Measurements from ENCODE around the gene DAB2.
"Not testable (repeated sequence)": the region's sequence is repeated elsewhere in the genome, so short reads cannot be mapped to it uniquely, and the experiment has no call there.

The DAB2 gene

DNA sequence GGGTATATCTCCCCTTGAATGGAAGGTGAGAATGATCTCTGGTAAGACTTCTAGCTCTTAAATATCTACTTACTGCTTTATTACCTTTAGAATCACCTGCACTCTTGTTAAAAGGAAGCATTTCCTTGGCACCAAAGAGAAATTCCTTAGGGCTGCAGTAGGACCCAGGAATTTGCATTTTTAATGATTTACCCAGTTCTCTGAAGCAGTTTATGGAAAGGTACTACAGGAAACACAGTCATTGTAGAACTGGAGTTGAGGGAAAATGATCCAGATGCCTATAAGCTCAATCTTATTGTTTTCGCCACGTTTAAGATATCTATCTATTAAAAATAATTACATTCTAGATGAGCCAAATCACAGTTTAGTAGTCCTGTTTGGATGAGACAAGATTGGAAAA lies 51.0 kb downstream of the DAB2 start:
- DNase-seq = no peak

DNA sequence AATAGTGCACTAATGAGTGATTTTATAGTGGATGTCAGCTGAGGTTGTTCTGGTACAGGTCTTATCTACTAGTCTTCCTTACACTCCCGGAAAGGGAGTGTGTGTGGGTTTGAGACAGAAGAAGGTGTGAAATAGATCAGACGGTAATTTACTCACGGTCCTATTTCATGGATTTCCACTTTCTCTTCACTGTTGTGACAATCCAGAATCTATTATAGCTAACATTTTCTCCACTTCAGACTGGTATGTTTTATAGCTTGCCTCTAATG lies 53.5 kb downstream of the DAB2 start:
- DNase-seq = no peak

DNA sequence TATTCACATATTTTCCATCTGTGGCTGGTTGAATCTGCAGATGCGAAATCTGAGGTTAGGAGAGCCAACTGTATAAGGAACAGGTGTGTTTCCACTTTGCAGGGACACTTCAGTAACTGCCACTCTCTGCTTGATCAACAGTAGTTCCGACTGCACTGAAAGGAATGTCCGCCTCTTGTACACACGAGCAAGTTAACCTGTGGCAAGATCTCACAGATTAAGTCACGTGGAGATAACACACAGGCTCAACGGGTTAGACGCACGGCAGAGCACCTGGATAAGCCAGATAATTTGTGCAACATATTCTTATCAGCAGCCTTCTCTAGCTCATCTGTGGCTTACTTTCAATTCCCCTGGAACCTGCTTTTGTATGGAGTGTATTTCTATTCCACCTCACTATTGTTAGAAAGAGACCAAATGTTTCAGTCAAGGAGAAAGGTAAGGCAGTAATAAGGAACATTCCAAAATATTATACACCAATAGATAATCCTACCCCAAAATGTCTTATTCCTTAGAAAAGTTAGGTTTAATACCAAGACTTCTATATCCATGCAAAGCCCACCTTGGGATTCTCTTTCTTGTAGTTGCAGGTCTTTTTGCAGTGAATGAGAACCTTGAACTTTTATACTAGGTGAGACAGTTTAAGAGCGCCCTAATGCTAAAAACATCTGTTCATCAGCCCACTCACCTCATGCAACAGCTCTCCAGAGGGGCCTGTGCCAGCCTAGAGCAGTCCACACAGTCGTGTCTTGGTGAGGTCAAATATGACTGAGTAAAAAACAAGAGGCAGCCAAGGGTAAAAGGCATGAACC lies 54.0 kb downstream of the DAB2 start:
- no peak for DNase-seq

DNA sequence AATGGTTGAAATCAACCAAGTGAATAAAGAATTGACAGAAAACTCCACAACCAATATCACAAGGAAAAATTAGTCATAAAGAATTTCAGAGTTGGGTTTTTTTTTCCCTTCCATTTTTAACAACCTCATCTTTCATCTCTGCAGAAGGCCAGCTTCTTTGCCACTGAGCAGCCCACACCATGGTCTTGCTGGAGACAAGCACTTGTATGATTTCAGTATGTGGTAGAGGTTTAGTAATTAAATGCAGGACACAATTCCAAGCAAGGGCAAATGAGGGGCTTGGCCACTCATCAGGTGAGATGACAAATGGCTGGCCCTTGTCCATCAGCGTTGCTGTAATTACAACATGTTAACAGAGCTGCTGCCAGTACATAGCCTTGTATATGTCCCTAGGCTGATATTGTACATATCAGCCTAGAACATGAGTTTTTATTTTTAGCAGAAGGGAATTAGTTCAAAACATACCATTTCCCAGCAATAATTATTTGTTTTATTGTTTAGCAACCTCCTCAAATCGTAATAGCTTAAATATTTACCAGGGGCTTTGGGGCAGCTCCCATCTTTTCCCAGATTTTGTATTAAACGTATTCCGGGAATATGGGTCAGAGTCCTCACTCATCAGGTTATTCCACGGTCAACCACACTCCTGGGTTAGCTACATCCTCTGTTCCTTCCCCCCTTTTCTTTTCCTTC lies 55.5 kb downstream of the DAB2 start:
- no peak for DNase-seq

DNA sequence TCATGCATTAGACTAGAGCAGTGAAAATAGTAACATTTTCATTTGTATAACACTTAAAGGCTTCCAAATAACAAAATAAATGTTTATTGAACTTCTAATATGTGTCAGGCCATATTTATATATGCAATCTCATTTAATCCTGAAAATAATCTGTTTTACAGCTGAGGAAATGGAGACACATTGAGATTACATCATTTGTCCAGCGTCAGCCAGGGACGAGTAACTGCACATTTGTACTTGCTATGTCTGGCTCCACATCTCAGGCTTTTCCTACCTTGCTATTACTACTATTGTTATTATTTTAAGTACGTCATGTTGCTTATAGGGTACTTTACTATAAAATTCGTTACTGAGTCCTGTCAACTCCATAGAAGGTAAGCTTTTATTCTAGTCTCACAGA lies 56.7 kb downstream of the DAB2 start:
- no peak for DNase-seq

DNA sequence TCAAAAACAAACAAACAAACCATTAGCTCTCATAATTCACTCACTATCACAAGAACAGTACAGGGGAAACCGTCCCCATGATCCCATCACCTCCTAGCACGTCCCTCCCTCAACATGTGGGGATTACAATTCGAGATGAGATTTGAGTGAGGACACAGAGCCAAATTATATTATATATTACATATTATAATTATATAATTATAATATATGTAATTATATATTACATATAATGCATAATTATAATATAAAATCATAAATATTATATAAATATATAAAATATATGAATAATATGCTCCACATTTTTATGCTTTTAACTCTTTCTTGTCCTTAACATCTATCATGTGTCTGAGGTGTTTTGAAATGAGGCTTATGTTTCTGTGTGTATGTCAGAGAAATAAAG lies 57.1 kb downstream of the DAB2 start:
- no peak for DNase-seq

DNA sequence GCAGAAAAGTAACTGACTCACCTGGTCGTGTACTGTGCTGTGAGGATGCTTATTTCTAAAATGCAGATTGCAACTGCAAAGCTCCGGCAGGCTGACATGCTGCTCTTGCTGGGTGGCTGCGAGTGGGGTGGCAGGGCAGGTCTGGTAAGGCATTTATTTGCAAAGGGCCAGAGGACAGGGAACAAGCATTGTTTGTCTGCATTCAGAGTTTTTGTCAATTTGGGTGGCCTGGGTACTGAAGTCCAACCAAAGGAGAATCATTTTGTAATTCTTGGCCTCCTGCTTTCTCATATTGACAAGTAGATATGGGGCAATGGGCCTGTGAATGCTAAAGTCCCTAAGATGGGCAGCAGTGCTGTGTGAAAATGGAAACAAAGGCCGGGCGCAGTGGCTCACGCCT lies 60.4 kb downstream of the DAB2 start, which contains the start of gene C9:
TSS of gene C9 (minus strand) at position 129 of the 400 bp plus-strand sequence. CDS start at position 98, 31 bp downstream.
- no peak for DNase-seq

DNA sequence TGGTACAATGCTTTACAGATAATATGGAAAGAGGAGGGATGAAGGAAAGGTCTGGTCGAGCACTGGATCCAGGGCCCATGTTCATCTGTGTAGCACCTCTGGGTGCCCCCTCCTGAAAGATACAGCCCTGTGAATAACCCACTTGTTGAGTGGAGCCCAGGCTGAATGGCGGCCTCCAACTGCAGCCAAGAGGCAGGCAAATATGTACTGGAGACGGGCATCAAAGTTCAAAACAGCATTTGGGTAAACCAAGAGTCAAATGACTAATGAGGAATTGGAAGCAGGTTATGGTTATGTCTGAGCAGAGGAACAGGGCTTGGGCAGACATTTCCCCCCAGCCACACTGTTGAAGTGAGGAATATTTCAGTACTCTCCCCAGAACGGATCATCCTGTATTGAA lies 61.6 kb downstream of the DAB2 start:
- no peak for DNase-seq

DNA sequence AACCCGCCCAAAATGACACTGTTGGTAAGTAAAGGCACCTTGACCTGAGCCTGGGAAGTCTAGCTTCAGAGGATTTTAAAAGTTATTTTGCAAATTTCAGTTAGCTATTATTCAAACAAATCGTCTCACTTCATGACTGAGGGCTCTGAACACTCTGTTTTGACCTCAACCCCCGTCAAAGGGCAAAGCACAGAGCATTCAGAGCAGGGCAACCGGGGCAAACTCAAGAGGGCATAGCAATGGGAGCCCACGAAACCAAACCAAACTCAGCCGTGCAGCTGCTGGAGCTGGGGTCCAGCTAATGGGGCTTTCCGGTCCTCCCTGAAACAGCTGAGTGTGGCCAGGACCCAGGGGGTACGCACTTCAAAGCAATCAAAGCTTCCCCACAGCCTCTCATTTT lies 62.1 kb downstream of the DAB2 start:
- no peak for DNase-seq

DNA sequence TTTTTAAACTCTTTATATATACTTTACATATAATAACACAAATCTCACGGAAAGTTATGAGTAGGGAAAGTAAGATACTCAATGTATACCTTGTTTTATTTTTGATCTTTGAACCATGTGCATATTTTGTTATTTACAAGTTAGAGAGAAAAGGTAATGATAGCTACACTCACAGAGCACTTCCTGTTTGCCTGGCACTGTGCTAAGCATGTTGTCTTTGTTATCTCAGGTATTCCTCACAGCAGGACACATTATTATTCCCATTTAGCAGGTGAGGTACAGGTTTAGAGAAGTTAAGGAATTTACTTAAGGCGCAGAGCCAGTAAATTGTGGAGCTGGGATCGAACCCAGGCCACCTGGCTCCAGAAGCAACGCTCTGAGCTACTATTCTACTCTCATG lies 63.5 kb downstream of the DAB2 start:
- no peak for DNase-seq

DNA sequence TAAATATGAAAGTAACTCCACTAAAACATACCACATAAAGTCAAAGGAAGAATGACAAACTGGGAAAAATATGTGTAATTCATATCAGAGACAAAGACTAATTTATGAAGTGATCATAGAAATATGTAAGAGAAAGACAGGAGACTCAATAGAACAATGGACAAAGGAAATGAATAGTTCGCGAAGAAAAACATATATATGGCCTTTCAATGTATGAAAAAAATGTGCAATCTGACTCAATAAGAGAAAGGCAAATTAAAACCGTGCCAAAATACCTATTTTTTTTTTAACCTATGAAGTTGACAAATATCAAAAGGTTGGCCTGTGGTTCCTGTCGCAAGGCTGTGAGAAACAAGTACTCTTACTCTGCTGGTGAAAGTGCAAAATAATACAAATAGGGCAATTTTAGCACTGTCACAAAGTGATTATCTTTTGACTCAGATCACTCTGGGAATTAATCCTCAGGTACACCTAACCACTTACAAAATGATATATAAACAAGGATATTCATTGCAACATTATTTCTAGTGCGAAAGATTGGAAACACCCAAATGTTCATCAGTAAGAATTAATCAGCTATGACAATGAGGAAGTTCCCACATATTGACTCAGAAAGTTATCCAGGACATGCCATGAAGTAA lies 64.2 kb downstream of the DAB2 start:
- DNase-seq = no peak

DNA sequence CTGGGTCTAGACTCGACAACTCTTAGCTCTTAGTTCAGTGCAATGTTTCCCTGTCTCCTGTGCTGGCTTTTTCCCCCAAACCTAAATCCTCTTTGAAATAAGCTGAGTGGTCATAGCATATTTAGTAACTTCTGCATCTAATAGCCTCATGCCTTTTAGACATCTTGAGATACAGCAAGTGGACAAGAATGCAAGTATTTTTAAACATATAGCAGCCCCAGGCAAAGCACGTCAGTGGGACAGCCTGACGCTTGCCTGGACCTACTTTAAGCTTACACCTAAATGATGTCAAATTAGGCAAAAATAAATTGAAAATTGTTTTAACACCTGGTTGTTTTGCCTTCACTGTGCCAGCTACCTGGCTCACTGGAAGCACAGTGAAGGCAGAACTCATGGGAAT lies 68.5 kb downstream of the DAB2 start:
- DNase-seq = no peak

DNA sequence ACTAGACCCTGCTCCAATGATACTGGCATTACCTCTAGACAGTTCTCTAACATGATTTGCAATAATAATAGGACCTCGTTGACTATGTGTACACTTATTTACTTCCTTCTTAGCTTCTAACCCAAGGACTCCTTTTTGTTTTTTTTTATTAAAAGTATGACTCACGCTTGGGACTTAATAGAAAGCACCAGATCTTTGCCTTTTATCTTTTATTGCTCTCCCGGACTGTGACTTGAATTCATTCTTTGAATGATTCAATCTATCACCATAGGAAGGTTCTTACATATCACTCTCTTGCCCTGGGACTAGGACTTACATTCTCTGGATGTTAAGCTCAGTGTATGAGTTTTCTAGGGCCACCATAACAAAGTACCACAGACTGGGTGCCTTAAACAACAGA lies 69.5 kb downstream of the DAB2 start:
- no peak for DNase-seq

DNA sequence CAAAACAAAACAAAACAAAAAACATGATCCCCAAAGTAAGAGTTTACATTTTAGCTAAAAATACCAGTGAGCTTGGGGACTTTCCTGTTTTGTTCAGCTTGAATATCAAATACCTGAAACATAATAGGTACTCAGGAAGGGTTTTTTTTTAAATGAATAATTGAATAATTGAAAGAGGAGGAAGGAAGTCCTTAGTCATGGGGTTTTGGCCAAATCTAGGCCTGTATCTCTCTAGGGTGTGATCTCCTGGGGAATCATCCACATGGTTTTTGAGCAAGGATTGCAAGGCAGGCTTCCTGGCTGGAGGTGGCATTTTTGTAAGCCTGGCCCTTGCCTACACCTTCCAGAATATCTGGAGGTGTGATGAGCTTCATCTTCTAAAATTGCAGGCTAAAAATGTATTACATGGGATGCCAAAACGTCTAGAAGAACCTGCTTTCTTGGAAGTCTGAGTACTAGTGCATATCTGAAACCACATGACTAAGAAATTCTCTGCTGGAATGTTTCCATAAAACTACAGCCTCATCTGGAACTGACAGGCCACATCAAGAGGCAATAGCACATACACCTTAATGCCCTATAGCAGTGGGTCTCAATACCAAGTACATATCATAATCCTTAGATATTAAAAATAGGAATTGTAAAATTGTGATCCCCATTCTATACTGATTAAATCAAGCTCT lies 70.9 kb downstream of the DAB2 start:
- no peak for DNase-seq

DNA sequence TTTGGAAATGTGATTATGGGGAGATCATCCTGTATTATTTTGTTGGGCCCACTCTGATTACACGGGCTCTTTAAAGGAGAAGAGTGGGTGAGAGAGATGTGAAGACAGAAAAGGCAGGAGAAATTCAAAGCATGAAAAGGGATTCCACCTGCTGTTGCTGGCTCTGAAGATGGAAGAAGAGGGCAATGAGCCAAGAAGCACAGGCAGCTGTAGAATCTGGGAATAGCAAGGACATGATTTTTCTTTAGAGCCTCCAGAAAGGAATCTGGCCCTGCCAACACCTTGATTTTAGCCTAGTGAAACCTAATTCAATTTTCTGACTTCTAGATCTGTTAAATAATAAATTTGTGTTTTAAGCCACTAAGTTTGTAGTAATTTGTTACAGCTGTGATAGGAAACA lies 71.8 kb downstream of the DAB2 start:
- no peak for DNase-seq

DNA sequence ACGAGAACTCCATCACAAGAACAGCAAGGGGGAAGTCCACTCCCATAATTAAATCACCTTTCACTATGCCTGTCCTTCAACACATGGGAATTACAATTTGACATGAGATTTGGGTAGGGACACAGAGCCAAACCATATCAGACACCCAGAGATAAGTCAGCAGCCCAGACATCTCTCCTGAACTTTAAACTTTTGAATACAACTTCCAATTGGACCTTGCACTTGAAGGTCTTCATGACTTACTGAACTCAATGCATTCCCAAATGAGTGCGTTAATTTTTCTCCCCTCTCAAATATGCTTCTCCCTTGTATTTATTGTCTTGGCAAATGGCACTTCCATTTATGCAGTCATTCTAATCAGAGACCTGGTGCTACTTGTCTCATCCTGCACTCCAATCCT lies 72.6 kb downstream of the DAB2 start:
- no peak for DNase-seq

DNA sequence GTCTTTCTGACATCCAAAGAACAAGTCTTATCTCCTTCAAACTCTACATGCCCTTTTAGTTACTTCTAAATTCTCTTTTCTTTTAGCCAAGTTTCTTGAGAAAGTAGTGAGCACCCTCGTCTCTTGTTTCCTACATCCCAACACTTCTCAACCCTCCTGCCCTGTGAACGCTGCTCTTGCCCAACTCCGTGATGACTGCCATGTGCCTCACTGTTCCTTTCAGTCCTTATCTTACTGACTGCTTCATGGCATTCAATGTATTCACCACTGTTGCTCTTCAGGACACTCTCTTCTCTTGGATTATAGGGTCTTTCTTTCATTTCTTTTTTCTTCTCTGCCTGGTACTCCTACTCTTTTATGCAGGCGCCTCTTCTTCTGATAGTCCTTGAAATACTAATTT lies 75.3 kb downstream of the DAB2 start:
- DNase-seq = no peak

DNA sequence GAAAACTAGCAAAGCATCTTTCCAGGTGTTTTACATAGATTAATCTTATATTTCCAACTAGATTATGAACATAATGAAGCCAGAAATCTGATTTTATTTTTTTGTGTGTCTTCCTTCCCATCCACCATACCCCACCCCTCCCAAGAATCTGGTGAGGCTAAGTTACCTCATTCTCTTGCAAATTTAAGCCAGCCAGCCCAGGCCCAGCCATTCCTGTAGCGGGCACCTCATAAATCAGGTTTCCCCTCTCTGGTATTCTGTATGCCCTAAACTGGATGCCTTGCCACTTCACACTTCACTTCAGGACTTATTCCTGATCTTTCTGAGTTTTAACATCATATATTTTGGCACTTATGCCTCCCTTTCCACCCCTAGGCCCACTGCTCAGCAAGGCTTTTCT lies 82.3 kb downstream of the DAB2 start:
- DNase-seq = no peak

DNA sequence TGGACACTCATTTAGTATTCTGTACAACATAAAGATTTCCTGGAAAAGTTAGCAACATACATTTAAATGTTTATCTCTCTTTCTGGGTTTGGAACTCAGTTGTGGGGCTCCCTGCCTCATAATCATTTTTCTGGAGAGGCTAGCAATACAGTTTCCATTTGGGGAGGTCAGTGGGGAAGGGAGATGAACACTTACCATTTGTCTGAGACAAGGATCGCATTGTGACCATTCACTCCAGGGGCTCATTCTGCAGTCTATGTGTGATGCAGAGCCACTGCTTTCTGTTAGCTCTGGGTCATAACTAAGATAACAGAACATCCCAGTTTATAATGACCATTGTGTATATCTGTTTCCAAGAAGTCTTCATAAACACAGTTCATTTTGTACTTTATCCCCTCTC lies 82.9 kb downstream of the DAB2 start:
- no peak for DNase-seq

DNA sequence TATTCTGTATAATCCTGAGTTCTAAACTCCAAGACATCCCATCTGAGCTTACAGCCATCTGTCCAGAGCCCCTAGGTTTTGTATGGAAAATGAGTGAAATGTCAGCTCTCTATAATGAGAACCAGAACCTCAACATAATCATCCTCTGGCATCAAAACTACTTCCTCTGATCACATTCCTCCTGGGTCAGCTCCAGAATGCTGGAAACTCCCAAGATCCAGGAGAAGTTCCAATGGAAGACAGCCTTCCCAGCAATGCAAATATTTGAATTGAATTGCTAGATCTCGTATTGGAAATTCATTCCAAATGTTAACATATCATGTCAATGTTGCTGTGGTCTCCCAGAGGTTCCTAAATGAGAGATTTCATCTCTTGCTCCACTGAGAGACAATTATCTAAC lies 84.3 kb downstream of the DAB2 start:
- DNase-seq = no peak

DNA sequence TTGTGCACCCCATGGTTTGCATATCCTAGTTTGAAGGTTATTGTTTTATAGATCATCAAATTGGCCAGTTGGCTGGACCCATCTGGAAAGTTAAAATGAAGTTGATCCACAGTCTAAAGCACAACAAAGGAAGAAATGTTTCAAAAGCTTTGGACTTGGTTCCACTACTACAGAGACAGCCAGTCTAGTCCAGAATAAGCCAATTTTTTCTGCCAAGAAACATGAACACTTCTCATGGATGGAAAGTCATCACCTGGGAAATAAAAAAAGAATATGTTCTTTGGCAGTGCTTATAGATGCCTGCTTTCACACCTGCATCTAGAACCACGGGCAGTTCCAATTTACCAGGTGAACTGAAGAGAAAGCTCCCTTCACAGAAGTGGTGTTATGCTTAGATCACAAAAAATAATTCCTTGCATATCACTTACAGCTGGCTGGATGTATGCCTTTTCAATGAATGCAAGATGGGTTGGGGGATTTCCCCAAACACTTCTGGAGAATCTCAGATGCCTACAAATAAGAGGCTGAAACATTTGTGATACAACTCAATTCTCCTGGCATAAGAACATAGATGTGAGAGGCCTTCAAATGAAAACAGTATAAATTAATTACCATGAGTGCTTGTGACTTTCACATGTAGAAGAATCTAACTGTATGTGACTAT lies 87.4 kb downstream of the DAB2 start:
- no peak for DNase-seq

DNA sequence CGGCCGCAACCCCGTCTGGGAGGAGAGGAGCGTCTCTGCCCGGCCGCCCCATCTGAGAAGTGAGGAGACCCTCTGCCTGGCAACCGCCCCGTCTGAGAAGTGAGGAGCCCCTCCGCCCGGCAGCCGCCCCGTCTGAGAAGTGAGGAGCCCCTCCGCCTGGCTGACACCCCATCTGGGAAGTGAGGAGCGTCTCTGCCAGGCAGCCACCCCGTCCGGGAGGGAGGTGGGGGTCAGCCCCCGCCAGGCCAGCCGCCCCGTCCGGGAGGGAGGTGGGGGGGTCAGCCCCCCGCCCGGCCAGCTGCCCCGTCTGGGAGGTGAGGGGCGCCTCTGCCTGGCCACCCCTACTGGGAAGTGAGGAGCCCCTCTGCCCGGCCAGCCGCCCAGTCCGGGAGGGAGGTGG lies 90.5 kb downstream of the DAB2 start:
- DNase-seq = not testable (repeated sequence)

DNA sequence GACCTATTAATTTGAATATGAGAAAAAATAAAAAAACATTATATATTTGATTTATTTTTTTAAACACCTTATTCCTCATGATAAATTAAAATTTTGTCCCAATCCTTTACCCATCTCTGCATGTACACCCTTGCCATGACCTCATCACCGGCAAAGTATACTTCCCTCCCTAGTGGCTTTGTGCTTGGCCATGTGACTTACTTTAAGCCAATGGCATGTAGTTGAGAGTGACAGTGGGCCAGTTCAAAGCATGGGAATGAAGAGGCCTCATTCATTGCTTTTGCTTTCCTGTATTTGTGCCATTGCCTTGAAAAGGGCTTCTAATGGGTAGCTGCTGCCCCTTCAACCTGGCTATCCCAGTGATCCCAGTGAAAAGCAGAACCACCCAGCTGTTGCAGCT lies 91.7 kb downstream of the DAB2 start:
- DNase-seq = no peak
